ENCODE data around the gene CPA3. TPM values are rescaled to one million over a fixed set of nuclear protein-coding genes. Genes with fewer than 3 reads are reported as not detected.

CPA3 gene
- total and polyA plus RNA-seq, 2 of the 13 experiments (the other 11 are each of a cell fraction or from before 2014, with no cell fraction given), result not detected

DNA sequence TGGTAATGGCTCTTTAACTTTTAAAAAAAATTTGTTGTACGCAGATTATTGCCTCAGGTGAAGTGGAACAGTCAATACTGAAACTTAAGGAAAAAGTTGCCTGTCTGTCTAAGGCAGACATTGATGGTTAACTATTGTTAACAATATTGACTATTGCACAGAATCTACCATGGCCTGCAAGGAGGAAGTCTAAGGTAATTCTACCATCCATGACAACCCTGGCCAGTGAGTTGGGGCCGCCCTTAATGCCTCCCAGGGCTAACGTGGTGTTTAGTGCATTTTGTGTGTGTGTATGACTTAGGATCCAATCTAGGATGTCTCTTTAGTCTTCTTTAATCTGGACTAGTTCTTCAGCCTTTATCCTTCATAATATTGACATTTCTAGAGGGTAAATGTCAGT, 39.6 kb upstream of the CPA3 start:
- ATAC-seq (no peak), FAIRE-seq (no peak), DNase-seq (ENCODE audit: low spot score) (no peak)
- no peaks in the 10 kb centered on the region for H3K27me3 ChIP-seq (ENCODE audit: control insufficient read depth in 1 of 2, insufficient read depth in 2 of 2, low read length in 2 of 2)
- H3K9ac ChIP-seq (ENCODE audit: insufficient read depth, low read depth, low read length), result no peak overlapping the region
- no peak overlapping the region for H3K4me3 ChIP-seq (replicated peaks in 1 of 3; ENCODE audit: insufficient read depth in 1 of 3, low read depth in 2 of 3, low read length in 3 of 3)
- H3K4me2 ChIP-seq (ENCODE audit: low read depth, low read length), result no peak overlapping the region
- H2AFZ ChIP-seq (ENCODE audit: low read length), result no peak overlapping the region
- no peaks in the 10 kb centered on the region for H3K9me3 ChIP-seq (ENCODE audit: low read length)
- no peaks in the 10 kb centered on the region for H3K36me3 ChIP-seq (replicated peaks in 1 of 2; ENCODE audit: control insufficient read depth in 1 of 2, insufficient read depth in 2 of 2, low read length in 2 of 2)
- no peaks in the 10 kb centered on the region for H4K20me1 ChIP-seq (ENCODE audit: insufficient read depth, low read length)
- intact Hi-C loops (cut with micrococcal nuclease; ENCODE audit: unreplicated experiment) (no loop called here), in situ Hi-C loops (cut with HindIII; ENCODE audit: extremely low pct_ligation_motif_present, low pct_unique_long_range_greater_than_20kb) (no loop called here)
- no TSS peak for BruUV-seq (replicated peaks)
- WGBS (ENCODE audit: low lambda C conversion rate), result 6% methylated on average over 3 of the region's 3 CpGs
- peaks cover 6% of the 10 kb centered on the region for H3K4me1 ChIP-seq (ENCODE audit: insufficient read depth, low read length)
- ChIA-PET CTCF (ENCODE audit: low intra/inter-chr PET ratio, low total read pairs) (no interaction called here), POLR2A (no interaction called here)
- no peak overlapping the region for H3K27ac ChIP-seq (ENCODE audit: extremely low read length, insufficient read depth, low read length)
- no peak for TF ChIP-seq TCF7 (IDR thresholded peaks at IDR 0.05; ENCODE audit: low read depth)
- TF ChIP-seq GTF2F1 (IDR thresholded peaks at IDR 0.05; ENCODE audit: low read length), result no peak
- no peak for TF ChIP-seq RCOR2 (CRISPR knock-in tag; IDR thresholded peaks at IDR 0.05)
- TF ChIP-seq ZNF784 (CRISPR knock-in tag; IDR thresholded peaks at IDR 0.05; ENCODE audit: borderline replicate concordance), result no peak
- no peak for TF ChIP-seq NFE2L2 (IDR thresholded peaks at IDR 0.05; ENCODE audit: low read length)
- no peaks in the 10 kb centered on the region for H3K79me2 ChIP-seq (ENCODE audit: insufficient read depth, low read length)

DNA sequence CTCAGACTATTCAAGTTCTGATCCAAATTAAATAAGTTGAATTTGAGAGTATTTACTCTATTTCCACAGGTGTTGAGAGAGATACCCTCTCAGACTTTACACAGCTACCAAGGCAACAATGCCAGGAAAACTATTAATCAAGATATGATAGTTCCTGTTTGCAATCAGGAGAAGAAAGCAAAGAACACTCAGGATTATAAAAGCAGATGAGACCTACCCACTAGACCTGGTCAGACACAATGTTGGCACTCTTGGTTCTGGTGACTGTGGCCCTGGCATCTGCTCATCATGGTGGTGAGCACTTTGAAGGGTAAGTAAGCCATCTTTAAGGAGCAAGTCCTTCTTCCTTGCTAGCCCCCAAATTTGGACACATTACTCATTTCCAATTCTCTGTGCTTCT, 37.5 kb upstream of the CPA3 start, which contains the start of gene CPB1:
Gene CPB1, plus strand, starts transcription at position 227 of the 400 bp plus-strand sequence. Its CDS starts 13 bp downstream, at position 240.
- Histone ChIP-seq H4K20me1 (ENCODE audit: insufficient read depth, low read length) (no peaks in the 10 kb centered on the region), H3K4me2 (ENCODE audit: low read depth, low read length) (no peak within 1 kb of the TSS), H3K27me3 (ENCODE audit: control insufficient read depth in 1 of 2, insufficient read depth in 2 of 2, low read length in 2 of 2) (no peaks in the 10 kb centered on the region), H3K9ac (ENCODE audit: insufficient read depth, low read depth, low read length) (no peak within 1 kb of the TSS), H3K79me2 (ENCODE audit: insufficient read depth, low read length) (no peaks in the 10 kb centered on the region), H3K9me3 (ENCODE audit: low read length) (no peaks in the 10 kb centered on the region), H3K27ac (ENCODE audit: extremely low read length, insufficient read depth, low read length) (no peak within 1 kb of the TSS), H3K4me1 (ENCODE audit: insufficient read depth, low read length) (no peaks in the 10 kb centered on the region), H2AFZ (ENCODE audit: low read length) (no peak within 1 kb of the TSS), H3K36me3 (replicated peaks in 1 of 2; ENCODE audit: control insufficient read depth in 1 of 2, insufficient read depth in 2 of 2, low read length in 2 of 2) (no peaks in the 10 kb centered on the region), H3K4me3 (replicated peaks in 1 of 3; ENCODE audit: insufficient read depth in 1 of 3, low read depth in 2 of 3, low read length in 3 of 3) (no peak within 1 kb of the TSS)
- FAIRE-seq, result no peak
- no TSS peak for BruUV-seq (replicated peaks)
- no peak for TF ChIP-seq HNF4A (CRISPR knock-in tag; IDR thresholded peaks at IDR 0.05)
- no peak for TF ChIP-seq ZNF670 (CRISPR knock-in tag; IDR thresholded peaks at IDR 0.05; ENCODE audit: borderline replicate concordance)
- no peak for TF ChIP-seq ZNF101 (CRISPR knock-in tag; IDR thresholded peaks at IDR 0.05; ENCODE audit: borderline replicate concordance, low read depth)
- no peak for TF ChIP-seq RNF2 (conservative IDR thresholded peaks at IDR 0.05; ENCODE audit: low read depth)
- TF ChIP-seq ZNF766 (CRISPR knock-in tag; IDR thresholded peaks at IDR 0.05; ENCODE audit: borderline replicate concordance), result no peak
- no peak for TF ChIP-seq HIVEP1 (CRISPR knock-in tag; IDR thresholded peaks at IDR 0.05)
- TF ChIP-seq RBAK (CRISPR knock-in tag; IDR thresholded peaks at IDR 0.05), result no peak
- TF ChIP-seq TOPORS (CRISPR knock-in tag; IDR thresholded peaks at IDR 0.05), result no peak
- no peak for TF ChIP-seq ZNF510 (CRISPR knock-in tag; IDR thresholded peaks at IDR 0.05; ENCODE audit: low read depth)
- no peak for TF ChIP-seq ZNF207 (IDR thresholded peaks at IDR 0.05; ENCODE audit: borderline replicate concordance)
- no peak for TF ChIP-seq RARG (CRISPR knock-in tag; IDR thresholded peaks at IDR 0.05; ENCODE audit: low read depth)
- TF ChIP-seq DMAP1 (CRISPR knock-in tag; IDR thresholded peaks at IDR 0.05), result no peak
- no peak for TF ChIP-seq ZNF138 (CRISPR knock-in tag; IDR thresholded peaks at IDR 0.05; ENCODE audit: low read depth)
- intact Hi-C loops (cut with micrococcal nuclease; ENCODE audit: unreplicated experiment), result no loop called here
- no peak for ATAC-seq
- CTCF ChIA-PET (ENCODE audit: low intra/inter-chr PET ratio, low total read pairs), result no interaction called here
- POLR2A ChIA-PET, result no interaction called here
- in situ Hi-C loops (cut with HindIII; ENCODE audit: extremely low pct_ligation_motif_present, low pct_unique_long_range_greater_than_20kb), result no loop called here
- DNase-seq (ENCODE audit: low spot score), result no peak

All from HepG2 (cell line).